ENCODE results near the gene AGBL3.

Gene AGBL3

DNA sequence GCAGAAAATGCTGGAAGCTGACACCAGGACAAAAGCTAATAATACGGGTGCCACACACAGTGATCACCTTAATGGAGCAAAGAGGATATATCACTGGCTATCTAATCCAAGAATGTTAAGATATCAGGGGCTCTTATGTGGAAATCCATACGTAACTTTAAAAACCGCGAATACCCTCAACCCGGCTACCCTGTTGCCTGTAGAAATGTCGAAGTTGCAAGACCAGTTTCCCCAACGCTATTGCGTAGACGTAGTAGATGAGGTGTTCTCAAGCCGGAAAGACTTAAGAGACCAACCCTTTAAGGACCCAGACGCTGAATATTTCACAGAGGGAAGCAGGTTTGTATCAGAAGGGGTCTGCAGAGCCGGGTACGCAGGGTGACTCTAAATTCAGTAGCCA lies 192.1 kb downstream of the AGBL3 start:
- no peak overlapping the region for H3K27ac ChIP-seq (ENCODE audit: low read depth, low read length, severe bottlenecking)
- WGBS, 2 experiments (ENCODE audit: insufficient coverage in 2 of 2) = 89 to 92% methylated on average over 10 to 13 of the region's 13 CpGs
- peaks cover 6% of the 10 kb centered on the region for H3K36me3 ChIP-seq (ENCODE audit: control insufficient read depth, insufficient read depth, low read length)
- no peak overlapping the region for H3K4me3 ChIP-seq (ENCODE audit: extremely low read depth, insufficient read depth, low read length, poor library complexity, severe bottlenecking)
- peaks cover 45% of the 10 kb centered on the region for H3K9me3 ChIP-seq (ENCODE audit: control insufficient read depth, low read length)
- no peaks in the 10 kb centered on the region for H3K4me1 ChIP-seq (ENCODE audit: control insufficient read depth, insufficient read depth, low read length, poor library complexity, severe bottlenecking)

DNA sequence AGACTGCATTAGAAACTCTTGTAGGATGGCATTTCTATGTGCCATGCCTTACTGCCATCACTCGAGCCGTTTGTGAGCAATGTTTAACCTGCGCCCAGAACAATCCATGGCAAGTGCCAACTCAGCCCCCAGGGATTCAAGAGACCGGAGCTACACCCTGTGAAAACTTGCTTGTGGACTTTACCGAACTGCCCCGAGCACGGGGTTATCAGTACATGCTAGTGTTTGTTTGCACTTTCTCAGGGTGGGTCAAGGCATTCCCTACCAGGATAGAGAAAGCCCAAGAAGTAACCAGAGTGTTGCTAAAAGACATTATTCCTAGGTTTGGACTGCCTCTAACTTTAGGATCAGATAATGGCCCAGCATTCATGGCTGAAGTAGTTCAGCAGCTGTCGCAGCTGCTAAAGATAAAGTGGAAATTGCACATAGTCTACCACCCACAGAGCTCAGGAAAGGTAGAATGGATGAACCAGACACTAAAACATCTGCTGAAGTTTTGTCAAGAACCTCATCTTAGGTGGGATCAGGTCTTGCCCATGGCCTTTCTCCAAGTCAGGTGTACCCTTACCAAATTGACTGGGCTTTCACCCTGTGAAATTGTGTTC lies 193.1 kb downstream of the AGBL3 start:
- Histone ChIP-seq H3K4me3 (ENCODE audit: extremely low read depth, insufficient read depth, low read length, poor library complexity, severe bottlenecking) (no peak overlapping the region), H3K9me3 (ENCODE audit: control insufficient read depth, low read length) (peaks cover 45% of the 10 kb centered on the region), H3K27ac (ENCODE audit: low read depth, low read length, severe bottlenecking) (no peak overlapping the region), H3K36me3 (ENCODE audit: control insufficient read depth, insufficient read depth, low read length) (peaks cover 16% of the 10 kb centered on the region), H3K4me1 (ENCODE audit: control insufficient read depth, insufficient read depth, low read length, poor library complexity, severe bottlenecking) (no peaks in the 10 kb centered on the region)
- WGBS, 2 experiments (ENCODE audit: insufficient coverage in 2 of 2) = 88 to 93% methylated on average over 8 of the region's 8 CpGs

DNA sequence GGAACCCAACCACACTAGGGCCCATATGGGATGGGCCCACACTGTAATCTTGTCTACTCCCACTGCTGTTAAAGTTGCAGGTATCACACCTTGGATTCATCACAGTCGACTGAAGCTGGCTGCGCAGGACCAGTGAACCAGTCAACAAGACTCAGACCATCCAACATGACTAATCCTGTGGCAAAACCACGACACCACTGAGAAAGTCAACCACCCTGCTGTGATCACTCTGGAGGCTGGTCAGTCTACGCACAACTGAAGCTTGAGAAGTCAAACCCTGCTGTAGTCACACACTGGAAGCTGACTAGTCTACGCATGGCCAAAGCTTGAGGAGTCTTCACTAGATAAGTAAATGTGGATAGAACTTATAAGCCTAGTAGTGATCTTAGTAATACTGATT lies 193.8 kb downstream of the AGBL3 start:
- Histone ChIP-seq H3K4me3 (ENCODE audit: extremely low read depth, insufficient read depth, low read length, poor library complexity, severe bottlenecking) (no peak overlapping the region), H3K27ac (ENCODE audit: low read depth, low read length, severe bottlenecking) (no peak overlapping the region), H3K36me3 (ENCODE audit: control insufficient read depth, insufficient read depth, low read length) (peaks cover 16% of the 10 kb centered on the region), H3K4me1 (ENCODE audit: control insufficient read depth, insufficient read depth, low read length, poor library complexity, severe bottlenecking) (no peaks in the 10 kb centered on the region), H3K9me3 (ENCODE audit: control insufficient read depth, low read length) (peaks cover 45% of the 10 kb centered on the region)
- 90 to 92% methylated on average over 4 of the region's 5 CpGs for WGBS, 2 experiments (ENCODE audit: insufficient coverage in 2 of 2)

DNA sequence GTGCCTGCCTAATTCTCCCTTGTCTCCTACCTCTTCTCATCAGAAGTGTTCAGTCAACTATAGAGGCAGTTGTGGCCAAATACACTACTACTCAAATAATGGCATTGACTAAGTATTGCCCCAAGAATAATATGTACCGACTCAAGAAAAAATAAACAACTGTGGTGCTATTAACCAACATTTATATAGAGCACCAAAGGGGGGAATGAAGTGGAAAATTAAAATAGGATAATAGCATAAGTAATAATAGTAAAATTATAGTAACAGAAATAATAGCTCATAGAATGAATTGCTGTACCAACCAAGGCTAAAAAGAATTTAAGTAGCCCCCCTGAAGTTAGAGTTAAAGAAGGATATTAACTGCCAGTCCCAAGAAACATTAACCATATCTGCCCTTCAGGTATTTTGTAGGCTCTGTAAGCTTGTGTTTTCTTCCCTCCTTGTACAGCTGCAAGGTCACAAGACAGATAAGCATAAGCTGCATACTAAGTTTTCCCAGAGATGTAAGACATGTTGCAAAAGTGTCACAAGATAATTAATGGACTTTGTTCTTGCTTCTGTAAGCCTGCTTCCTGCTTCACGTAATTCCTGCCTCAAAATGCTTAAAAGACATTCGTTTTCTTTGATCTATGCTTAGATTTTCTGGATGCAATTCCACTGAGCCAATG lies 195.1 kb downstream of the AGBL3 start:
- Histone ChIP-seq H3K36me3 (ENCODE audit: control insufficient read depth, insufficient read depth, low read length) (peaks cover 27% of the 10 kb centered on the region), H3K4me3 (ENCODE audit: extremely low read depth, insufficient read depth, low read length, poor library complexity, severe bottlenecking) (no peak overlapping the region), H3K27ac (ENCODE audit: low read depth, low read length, severe bottlenecking) (no peak overlapping the region), H3K4me1 (ENCODE audit: control insufficient read depth, insufficient read depth, low read length, poor library complexity, severe bottlenecking) (no peaks in the 10 kb centered on the region), H3K9me3 (ENCODE audit: control insufficient read depth, low read length) (peaks cover 45% of the 10 kb centered on the region)
- WGBS, 2 experiments (ENCODE audit: insufficient coverage in 2 of 2) = 85 to 93% methylated on average over 2 of the region's 3 CpGs

DNA sequence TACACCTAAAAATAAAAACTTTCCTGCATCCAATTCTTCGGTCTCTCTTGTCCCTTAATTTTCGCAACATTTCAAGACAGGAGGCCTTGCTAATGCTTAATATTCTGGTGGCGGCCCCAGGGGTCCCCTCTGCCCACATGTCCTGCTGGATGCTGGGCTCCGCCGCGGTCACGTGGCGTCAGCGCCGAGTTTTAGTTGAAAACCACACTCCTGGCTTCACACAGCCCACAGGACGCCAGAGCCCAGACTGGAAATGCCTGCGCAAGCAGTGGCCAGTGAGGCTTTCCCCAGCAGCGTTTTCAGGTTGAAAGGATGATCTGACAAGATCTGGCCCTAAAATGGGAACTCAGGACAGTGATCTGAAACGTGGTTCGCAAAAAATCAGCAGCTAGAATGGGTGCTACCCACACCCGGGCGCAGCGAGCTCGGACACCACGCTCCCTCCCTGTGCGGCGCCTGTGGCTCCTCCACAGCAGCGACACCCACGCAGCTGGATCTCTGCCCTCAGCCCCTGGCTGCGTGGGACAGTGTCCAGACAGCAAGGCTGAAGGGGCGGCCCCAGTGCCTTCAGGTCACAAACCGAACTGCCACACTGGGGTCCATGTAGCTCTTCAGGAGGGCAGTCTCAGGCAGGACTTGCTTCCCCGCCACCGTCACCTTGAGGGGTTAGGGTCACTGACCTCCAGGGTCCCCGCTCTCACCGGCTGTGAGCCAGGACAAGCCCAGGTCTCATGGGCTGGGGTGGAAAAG lies 195.8 kb downstream of the AGBL3 start:
- H3K36me3 ChIP-seq (ENCODE audit: control insufficient read depth, insufficient read depth, low read length) = peaks cover 30% of the 10 kb centered on the region
- 95 to 96% methylated on average over 25 to 27 of the region's 31 CpGs for WGBS, 2 experiments (ENCODE audit: insufficient coverage in 2 of 2)
- no peak overlapping the region for H3K4me3 ChIP-seq (ENCODE audit: extremely low read depth, insufficient read depth, low read length, poor library complexity, severe bottlenecking)
- H3K27ac ChIP-seq (ENCODE audit: low read depth, low read length, severe bottlenecking) = no peak overlapping the region
- H3K9me3 ChIP-seq (ENCODE audit: control insufficient read depth, low read length) = peaks cover 45% of the 10 kb centered on the region
- H3K4me1 ChIP-seq (ENCODE audit: control insufficient read depth, insufficient read depth, low read length, poor library complexity, severe bottlenecking) = no peaks in the 10 kb centered on the region

DNA sequence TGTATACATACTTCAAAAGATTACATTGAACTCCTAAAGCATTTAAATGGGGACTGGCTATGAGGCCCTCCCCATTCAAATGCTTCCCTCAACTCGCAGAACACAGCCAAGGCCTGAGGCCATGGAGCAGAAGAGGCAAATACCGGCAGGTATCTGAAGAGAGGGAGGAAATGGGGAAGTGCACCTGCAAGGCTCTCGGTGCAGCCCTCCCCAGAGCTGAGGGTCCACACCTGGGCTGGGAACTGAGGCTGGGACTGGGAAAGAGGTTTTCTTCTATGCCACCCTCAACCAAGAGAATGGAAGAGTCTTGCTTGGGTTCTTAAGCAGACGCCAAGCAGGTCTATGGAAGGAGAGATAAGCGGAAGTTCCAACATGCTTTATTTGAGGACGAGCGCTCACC lies 197.2 kb downstream of the AGBL3 start:
- H3K9me3 ChIP-seq (ENCODE audit: control insufficient read depth, low read length) = peaks cover 43% of the 10 kb centered on the region
- H3K27ac ChIP-seq (ENCODE audit: low read depth, low read length, severe bottlenecking) = no peak overlapping the region
- no peaks in the 10 kb centered on the region for H3K4me1 ChIP-seq (ENCODE audit: control insufficient read depth, insufficient read depth, low read length, poor library complexity, severe bottlenecking)
- H3K36me3 ChIP-seq (ENCODE audit: control insufficient read depth, insufficient read depth, low read length) = peaks cover 33% of the 10 kb centered on the region
- WGBS, 2 experiments (ENCODE audit: insufficient coverage in 2 of 2) = 90 to 100% methylated on average over 5 to 6 of the region's 7 CpGs
- H3K4me3 ChIP-seq (ENCODE audit: extremely low read depth, insufficient read depth, low read length, poor library complexity, severe bottlenecking) = no peak overlapping the region

DNA sequence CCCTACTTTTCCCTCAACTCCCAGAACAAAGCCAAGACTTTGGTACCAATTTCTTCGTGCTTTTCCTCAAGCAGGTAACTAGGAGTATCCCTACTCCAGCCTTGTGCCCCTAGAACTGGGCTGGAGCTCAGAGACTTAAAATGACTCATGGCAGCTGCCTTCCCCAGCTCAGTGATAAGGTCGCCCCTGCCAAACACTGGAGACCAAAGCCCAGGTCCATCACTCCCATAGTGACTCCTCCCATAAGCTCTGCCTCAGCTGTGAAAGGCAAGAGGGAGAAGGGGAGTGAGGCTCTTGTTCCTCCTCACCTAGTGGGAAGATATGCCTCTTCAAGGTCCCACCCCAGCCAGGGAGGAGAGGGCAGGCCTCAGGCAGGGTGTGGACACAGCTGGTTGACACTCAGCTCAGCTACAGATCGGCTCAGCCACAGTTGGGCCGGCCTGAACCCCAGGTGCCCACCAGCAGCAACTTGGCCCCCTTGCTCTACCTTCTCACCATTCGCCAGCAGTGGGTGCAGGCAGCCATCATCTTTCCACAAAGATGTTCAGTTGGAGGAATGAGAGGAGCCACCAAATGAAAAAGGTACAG lies 198.0 kb downstream of the AGBL3 start:
- Histone ChIP-seq H3K9me3 (ENCODE audit: control insufficient read depth, low read length) (peaks cover 37% of the 10 kb centered on the region), H3K4me1 (ENCODE audit: control insufficient read depth, insufficient read depth, low read length, poor library complexity, severe bottlenecking) (no peaks in the 10 kb centered on the region), H3K4me3 (ENCODE audit: extremely low read depth, insufficient read depth, low read length, poor library complexity, severe bottlenecking) (no peak overlapping the region), H3K36me3 (ENCODE audit: control insufficient read depth, insufficient read depth, low read length) (peaks cover 40% of the 10 kb centered on the region), H3K27ac (ENCODE audit: low read depth, low read length, severe bottlenecking) (no peak overlapping the region)
- WGBS, 2 experiments (ENCODE audit: insufficient coverage in 2 of 2) = 94 to 95% methylated on average over 2 to 3 of the region's 5 CpGs

All from mesodermal cell (in vitro differentiated cells).